GM12873 (cell line): ENCODE data around the gene IFI16.

Source experiments
- CTCF ChIP-seq: IDR thresholded peaks from 2 replicates; pipeline ENCODE4 v1.5.1; 2012; ENCODE audit warnings: low read depth, mild to moderate bottlenecking, moderate library complexity, low read length, control low read depth; ENCODE audit not compliant: insufficient read depth; ENCODE audit errors: missing control alignments

IFI16 gene

GRCh38 chr1:159081626-159082025, 71.9 kb downstream of the IFI16 start:
- TF ChIP-seq CTCF, result no peak

- no peak for TF ChIP-seq CTCF
Observed at GRCh38 chr1:159083013-159083412, 73.3 kb downstream of the IFI16 start.

GRCh38 chr1:159084152-159084551, 74.4 kb downstream of the IFI16 start:
- TF ChIP-seq CTCF, result no peak

DNA sequence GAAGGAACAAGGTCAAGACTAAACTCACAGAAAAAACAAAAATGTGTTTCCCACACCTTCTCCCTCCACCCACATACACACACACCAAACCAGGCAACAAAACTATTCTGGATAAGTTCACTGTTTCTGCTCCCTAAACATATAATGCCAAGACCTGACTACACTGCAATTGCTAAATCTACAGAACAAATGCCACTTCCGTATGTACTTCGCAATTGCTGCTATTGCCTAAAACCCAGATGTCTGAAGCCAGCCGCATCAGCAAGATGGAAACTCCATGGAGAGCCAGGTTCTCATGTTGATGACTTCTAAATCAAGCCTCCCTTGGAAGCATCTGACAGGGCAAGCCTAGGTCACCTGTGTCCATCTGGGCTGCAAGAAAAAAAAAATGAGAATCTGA, 75.2 kb downstream of the IFI16 start:
- no peak for TF ChIP-seq CTCF

GRCh38 chr1:159088050-159088449, 78.3 kb downstream of the IFI16 start:
- TF ChIP-seq CTCF, result no peak

GRCh38 chr1:159088546-159089183, 79.0 kb downstream of the IFI16 start:
- no peak for TF ChIP-seq CTCF

DNA sequence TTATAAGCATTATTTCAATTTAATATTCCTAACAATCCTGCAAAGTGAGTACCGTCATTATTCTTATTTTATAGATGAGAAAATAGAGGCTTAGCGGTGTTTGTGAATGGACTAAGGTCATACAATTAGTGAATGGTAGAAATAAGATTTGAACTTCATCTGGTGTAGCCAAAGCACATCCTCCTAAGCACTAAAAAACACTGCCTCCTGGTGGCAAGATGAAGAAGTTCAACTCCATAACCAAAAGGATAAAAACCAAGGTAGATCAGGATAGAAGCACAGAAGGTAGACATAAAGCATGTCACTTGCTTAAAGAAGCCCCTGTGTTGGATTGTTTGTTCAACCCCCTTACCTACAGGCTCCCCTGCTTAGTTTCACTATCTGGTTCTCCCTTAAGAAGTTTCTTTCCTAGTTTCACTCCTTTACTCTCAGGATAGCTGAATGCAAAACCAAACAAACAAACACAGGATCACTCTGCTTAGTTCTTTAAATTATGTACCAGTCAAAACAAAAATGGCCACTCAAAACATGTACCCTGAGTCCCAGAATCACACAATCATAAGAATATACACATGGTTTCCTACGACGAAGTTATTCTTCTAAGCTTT, 79.6 kb downstream of the IFI16 start:
- peak; percentile 77 for TF ChIP-seq CTCF
